Natural killer cell (primary cell): ENCODE measurements around the gene CAPN5. TPM values are rescaled to one million over a fixed set of nuclear protein-coding genes. Genes with fewer than 3 reads are reported as not detected.
A peak's percentile ranks its signal among the peaks of the same experiment; 100 is the strongest.

ENCODE experiments used
- ATAC-seq, 3 donors: fragments of 150-1000 bp in 2 of 3; fragments of 200-7000 bp in 1 of 3; cut with Tn5 transposase; 1 replicate in 1 of 3; 2 replicates in 2 of 3; pipeline ENCODE4 v1.10.0; 2021; ENCODE audit warnings: mild to moderate bottlenecking in 2 of 3, moderate library complexity in 2 of 3
- DNase-seq, 2 donors: peaks; one replicate each; pipeline versions ENCODE4 v3.0.0 to v3.0.0-alpha.2; 2013 to 2021; ENCODE audit warnings: mixed read lengths in 1 of 2
- H3K27ac ChIP-seq: one replicate; pipeline ENCODE4 v1.5.1; 2013; ENCODE audit warnings: mild to moderate bottlenecking, low read length
- H3K27me3 ChIP-seq: one replicate; pipeline ENCODE4 v1.6.1; 2013; ENCODE audit warnings: low read length; ENCODE audit not compliant: control insufficient read depth, insufficient read depth
- H3K36me3 ChIP-seq: one replicate; pipeline ENCODE4 v1.6.1; 2013; ENCODE audit warnings: low read length; ENCODE audit not compliant: control insufficient read depth, insufficient read depth
- H3K4me1 ChIP-seq: one replicate; pipeline ENCODE4 v1.6.1; 2013; ENCODE audit warnings: low read length; ENCODE audit not compliant: control insufficient read depth, insufficient read depth
- H3K4me3 ChIP-seq: one replicate; pipeline ENCODE4 v1.5.1; 2013; ENCODE audit warnings: low read length
- H3K9me3 ChIP-seq: one replicate; pipeline ENCODE4 v1.6.1; 2013; ENCODE audit warnings: low read length; ENCODE audit not compliant: control insufficient read depth, insufficient read depth
- H3K27ac Mint-ChIP-seq, 2 donors: one replicate each; pipeline ENCODE4 v1.8.0; 2022; ENCODE audit warnings: mild to moderate bottlenecking in 2 of 2, mixed read lengths in 2 of 2, moderate library complexity in 1 of 2
- H3K27me3 Mint-ChIP-seq, 2 donors: one replicate each; pipeline ENCODE4 v1.8.0; 2022; ENCODE audit warnings: low read depth in 2 of 2, mixed read lengths in 2 of 2
- H3K36me3 Mint-ChIP-seq: one replicate; pipeline ENCODE4 v1.8.0; 2022; ENCODE audit warnings: mixed read lengths
- H3K4me1 Mint-ChIP-seq, 2 donors: one replicate each; pipeline ENCODE4 v1.8.0; 2022; ENCODE audit warnings: mixed read lengths in 2 of 2
- H3K4me3 Mint-ChIP-seq: one replicate; pipeline ENCODE4 v1.8.0; 2022; ENCODE audit warnings: mild to moderate bottlenecking, moderate library complexity, mixed read lengths
- H3K9me3 Mint-ChIP-seq, 2 donors: one replicate each; pipeline ENCODE4 v1.8.0; 2022; ENCODE audit warnings: mixed read lengths in 2 of 2
- WGBS: methylation state at CpG from one replicate; pipeline ENCODE4 v1.1.7; 2013; ENCODE audit warnings: missing lambda C conversion rate; ENCODE audit not compliant: insufficient coverage; 5-methylcytosine and 5-hydroxymethylcytosine counted together
- intact Hi-C: fragments of 100-400 bp; cut with micrococcal nuclease; formaldehyde crosslinking; loops from one replicate; pipeline ENCODE4 v1.14.2; 2022
- total RNA-seq, 4 donors: library from RNA; stranded (reverse); fragments of 120-200 nt in 1 of 4; gene quantifications; one replicate each; pipeline versions ENCODE4 v1.2.3 to v1.2.4, GENCODE V29; 2013 to 2022
- TF ChIP-seq, protein P1 (sequence below): fragments of 200-600 bp; IDR thresholded peaks from one replicate; pipeline ENCODE4 v1.8.0; 2022; ENCODE audit warnings: antibody characterized with exemption

CAPN5 gene
- total RNA-seq, 3 donors from 2014 or later (not counting 1 experiment from before 2014, with no cell fraction given): 32.3 to 34.5 (median 34.3) TPM

DNA sequence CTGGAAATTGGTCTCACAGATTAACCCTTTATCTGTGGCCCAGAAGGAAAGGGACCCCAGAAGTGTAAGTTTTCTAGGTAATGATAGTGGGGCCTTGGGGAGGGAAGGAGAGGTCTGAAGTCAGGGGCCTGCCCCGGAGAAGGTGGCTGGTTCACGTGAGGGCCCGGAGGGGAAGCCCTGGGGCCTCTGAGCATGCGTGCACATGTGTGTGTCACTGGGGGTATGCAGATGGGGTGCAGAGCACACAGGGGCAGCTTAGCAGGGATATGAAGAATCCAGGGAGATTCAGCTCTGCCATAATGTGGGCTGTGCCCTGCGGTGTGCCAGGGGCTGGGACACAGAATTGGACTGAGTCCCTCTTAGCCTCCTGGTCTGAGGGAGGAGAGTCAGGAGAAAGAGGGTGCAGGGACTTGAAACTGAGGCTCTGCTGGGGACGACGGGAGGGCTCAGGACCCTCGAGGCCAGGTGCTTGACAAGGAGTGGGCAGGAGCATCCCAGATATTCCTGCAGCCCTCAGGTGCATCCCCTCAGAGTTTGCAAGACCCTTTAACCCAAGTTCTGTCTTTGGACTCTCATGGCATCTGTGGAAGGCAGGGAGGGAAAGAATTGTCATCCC lies 76.7 kb downstream of the CAPN5 start:
- no peaks in the 10 kb centered on the region for H3K36me3 ChIP-seq
- H3K27me3 ChIP-seq: peaks cover under 1% of the 10 kb centered on the region
- peaks cover 29 to 36% of the 10 kb centered on the region in 2 donors for H3K4me1 Mint-ChIP-seq
- H3K27ac Mint-ChIP-seq: peak overlapping the region in 1 of 2 donors; percentile 25
- H3K4me3 Mint-ChIP-seq: no peak overlapping the region
- no peak overlapping the region for H3K27ac ChIP-seq
- TF ChIP-seq, protein P1, sequence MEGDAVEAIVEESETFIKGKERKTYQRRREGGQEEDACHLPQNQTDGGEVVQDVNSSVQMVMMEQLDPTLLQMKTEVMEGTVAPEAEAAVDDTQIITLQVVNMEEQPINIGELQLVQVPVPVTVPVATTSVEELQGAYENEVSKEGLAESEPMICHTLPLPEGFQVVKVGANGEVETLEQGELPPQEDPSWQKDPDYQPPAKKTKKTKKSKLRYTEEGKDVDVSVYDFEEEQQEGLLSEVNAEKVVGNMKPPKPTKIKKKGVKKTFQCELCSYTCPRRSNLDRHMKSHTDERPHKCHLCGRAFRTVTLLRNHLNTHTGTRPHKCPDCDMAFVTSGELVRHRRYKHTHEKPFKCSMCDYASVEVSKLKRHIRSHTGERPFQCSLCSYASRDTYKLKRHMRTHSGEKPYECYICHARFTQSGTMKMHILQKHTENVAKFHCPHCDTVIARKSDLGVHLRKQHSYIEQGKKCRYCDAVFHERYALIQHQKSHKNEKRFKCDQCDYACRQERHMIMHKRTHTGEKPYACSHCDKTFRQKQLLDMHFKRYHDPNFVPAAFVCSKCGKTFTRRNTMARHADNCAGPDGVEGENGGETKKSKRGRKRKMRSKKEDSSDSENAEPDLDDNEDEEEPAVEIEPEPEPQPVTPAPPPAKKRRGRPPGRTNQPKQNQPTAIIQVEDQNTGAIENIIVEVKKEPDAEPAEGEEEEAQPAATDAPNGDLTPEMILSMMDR: no peak
- peaks cover 27% of the 10 kb centered on the region for H3K4me1 ChIP-seq
- WGBS: 94% methylated on average over 8 of the region's 8 CpGs
- H3K36me3 Mint-ChIP-seq: no peaks in the 10 kb centered on the region
- H3K4me3 ChIP-seq: no peak overlapping the region
- DNase-seq (no peak), ATAC-seq (no peak)
- H3K9me3 ChIP-seq: no peaks in the 10 kb centered on the region
- H3K9me3 Mint-ChIP-seq: no peaks in the 10 kb centered on the region
- intact Hi-C loops: no loop called here
- peaks cover 50 to 52% of the 10 kb centered on the region in 2 donors for H3K27me3 Mint-ChIP-seq

DNA sequence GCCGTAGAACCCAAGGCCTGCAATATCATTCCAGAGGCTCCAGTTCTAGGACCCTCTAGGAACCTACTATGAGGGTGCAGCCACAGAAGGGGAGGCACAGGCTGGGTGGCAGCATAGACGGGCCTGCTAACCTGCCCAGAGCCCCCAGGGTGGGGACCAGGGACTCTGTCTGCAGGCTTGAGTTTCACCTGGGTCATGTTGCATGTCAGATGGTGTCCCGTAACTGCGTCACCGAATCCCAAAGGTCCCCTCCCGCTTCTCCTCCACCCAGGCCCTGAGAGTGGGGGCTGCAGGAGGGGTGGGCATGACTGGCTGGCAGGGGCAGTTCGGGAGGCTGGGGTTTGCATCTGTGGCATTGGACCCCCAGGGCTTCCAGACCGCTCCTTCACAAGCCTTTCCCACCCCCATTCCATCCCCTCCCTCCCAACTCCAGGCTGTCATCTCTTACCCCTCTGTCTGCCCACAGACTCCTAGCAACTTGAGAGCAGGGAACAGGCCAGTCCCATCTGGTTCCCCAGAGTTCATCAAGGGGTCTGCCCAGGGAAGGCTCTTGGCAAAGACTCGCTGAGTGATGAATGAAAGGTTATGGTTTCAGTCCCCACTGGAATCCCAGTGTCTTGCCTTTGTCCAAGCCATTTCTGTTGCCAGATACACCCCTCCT lies 77.6 kb downstream of the CAPN5 start:
- WGBS: 93% methylated on average over 9 of the region's 9 CpGs
- H3K4me3 Mint-ChIP-seq: no peak overlapping the region
- TF ChIP-seq, protein P1: no peak
- Histone ChIP-seq H3K9me3 (no peaks in the 10 kb centered on the region), H3K27me3 (no peaks in the 10 kb centered on the region), H3K27ac (no peak overlapping the region), H3K36me3 (no peaks in the 10 kb centered on the region), H3K4me1 (peaks cover 33% of the 10 kb centered on the region), H3K4me3 (no peak overlapping the region)
- no peaks in the 10 kb centered on the region for H3K36me3 Mint-ChIP-seq
- H3K9me3 Mint-ChIP-seq: no peaks in the 10 kb centered on the region
- H3K27ac Mint-ChIP-seq: no peak overlapping the region
- DNase-seq (no peak), ATAC-seq (no peak)
- H3K27me3 Mint-ChIP-seq: peaks cover 42 to 44% of the 10 kb centered on the region in 2 donors
- intact Hi-C loops: no loop called here
- peaks cover 30 to 43% of the 10 kb centered on the region in 2 donors for H3K4me1 Mint-ChIP-seq

DNA sequence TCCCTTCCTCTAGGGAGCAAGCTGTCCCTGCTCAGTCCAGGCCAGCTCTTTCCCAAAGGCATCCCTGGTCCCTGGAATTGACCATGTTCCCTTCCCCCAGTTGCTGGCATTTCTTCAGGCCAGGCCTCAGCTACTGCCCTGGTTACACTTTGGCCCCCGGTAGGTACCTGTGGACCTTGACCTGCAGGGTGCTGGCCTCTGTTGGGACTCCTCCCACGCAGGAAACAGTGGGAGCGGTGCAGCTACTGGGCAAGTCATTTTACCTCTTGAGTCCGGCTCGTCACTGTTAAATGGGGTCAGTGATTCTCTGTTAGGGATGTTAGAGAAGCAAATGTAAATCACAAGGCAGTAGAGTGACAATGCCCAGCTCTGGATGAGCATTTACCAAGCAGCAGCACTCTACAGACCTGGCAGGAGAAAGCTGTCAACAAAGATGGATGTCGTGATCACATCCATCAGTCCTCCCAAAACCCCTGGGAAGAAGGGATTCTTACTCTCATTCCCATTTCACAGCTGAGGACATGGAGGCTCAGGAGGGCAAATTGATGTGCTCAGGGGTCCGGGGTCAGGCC lies 78.2 kb downstream of the CAPN5 start:
- peaks cover 35% of the 10 kb centered on the region for H3K4me1 ChIP-seq
- no peak for ATAC-seq
- no peak overlapping the region for H3K4me3 ChIP-seq
- intact Hi-C loops: no loop called here
- no peaks in the 10 kb centered on the region for H3K9me3 ChIP-seq
- TF ChIP-seq, protein P1: no peak
- Mint-ChIP-seq H3K27me3 (peaks cover 38% of the 10 kb centered on the region in 2 donors), H3K27ac (no peak overlapping the region), H3K9me3 (no peaks in the 10 kb centered on the region), H3K36me3 (no peaks in the 10 kb centered on the region), H3K4me3 (no peak overlapping the region), H3K4me1 (peaks cover 30 to 46% of the 10 kb centered on the region in 2 donors)
- no peak overlapping the region for H3K27ac ChIP-seq
- no peaks in the 10 kb centered on the region for H3K27me3 ChIP-seq
- no peak for DNase-seq
- no peaks in the 10 kb centered on the region for H3K36me3 ChIP-seq
- 95% methylated on average over 7 of the region's 7 CpGs for WGBS
